Eye (tissue), 1 donor: ENCODE results near the gene PLEKHG4.

Experiments
- DNase-seq: peaks from one replicate; pipeline ENCODE4 v3.0.0-alpha.2; 2015

PLEKHG4 gene

GRCh38 chr16:67287960-67288359, 8.6 kb downstream of the PLEKHG4 start:
- no peak for DNase-seq

DNA sequence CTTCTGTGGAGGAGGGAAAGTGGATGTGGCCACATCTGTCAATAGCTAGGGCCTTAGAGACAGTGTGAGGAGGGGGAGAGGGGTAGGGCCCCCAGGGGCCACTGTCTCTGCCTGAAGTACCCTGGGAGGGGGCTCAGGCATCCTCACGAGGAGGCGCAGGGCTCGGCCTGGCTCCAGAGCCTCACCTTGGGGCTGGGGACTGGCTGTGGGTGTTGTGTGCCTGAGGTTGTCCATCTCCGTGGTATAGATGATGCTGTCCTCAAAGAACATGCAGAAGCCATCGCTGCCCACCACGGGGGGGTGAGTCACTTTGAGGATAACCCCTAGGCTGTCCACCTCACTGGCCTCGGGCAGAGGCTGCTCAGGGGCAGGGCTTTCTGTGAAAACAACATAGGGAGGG, 12.1 kb downstream of the PLEKHG4 start:
- DNase-seq, result no peak

GRCh38 chr16:67294171-67294757, 14.9 kb downstream of the PLEKHG4 start:
- no peak for DNase-seq

- no peak for DNase-seq
Observed at GRCh38 chr16:67294938-67295361, 15.6 kb downstream of the PLEKHG4 start.

DNA sequence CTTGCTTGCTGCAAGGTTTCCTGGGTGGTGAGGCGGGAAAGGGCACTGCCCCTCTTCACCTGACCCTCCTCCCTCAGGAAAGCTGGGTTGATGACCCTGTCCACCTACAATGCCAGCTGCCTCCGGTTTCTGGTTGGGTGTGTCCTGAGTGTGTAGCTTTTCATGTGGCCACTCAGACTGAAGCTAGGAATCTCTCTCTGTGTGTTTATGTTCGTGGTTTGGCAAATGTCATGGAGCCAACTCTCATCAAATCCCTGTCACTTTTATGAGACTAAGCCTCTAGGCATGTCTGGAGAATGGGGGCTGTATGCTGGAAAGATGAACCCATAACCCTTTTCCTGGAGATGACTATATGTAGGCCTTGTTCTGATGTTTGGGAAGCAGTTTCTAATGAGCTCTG, 17.1 kb downstream of the PLEKHG4 start:
- DNase-seq, result no peak

DNA sequence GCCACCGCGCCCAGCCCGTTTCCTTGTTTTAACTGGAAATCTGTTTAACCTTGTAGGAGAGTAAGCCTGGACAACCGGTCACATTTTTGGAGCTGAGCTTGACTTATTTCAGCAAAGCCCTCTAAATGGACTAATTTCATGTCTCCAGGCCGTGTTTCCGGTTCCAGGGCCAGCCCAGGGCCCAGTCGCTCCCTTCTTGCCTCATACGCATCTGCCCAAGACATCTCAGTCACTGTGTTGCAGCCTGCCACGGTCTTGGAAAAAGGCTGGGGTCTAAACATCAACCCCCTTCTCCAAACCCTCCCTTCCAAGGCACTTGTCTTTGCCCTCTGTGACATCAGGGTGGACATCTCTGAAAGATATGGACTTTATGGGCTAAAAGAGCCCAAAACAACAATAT, 18.9 kb downstream of the PLEKHG4 start:
- DNase-seq, result no peak

DNA sequence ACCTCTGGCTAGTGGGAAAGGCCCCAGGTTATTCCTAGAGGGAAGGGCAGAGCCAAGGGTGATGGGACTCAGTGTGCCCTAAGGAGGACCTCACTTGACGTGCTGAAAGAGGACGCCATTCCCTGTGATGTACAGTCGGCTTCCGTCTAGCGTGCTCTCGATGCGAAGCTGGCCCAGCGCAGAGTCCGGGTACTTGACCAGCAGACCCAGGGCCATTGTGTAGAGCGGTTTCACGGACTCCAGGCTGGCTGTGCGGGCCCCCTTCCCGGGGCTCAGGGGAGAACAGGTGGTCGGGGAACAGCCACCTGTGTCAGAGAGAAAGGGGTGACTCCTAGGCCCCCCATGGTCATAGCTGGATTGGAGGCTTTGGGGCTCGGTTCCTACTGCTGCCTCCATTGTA, 19.9 kb downstream of the PLEKHG4 start:
- DNase-seq, result no peak

DNA sequence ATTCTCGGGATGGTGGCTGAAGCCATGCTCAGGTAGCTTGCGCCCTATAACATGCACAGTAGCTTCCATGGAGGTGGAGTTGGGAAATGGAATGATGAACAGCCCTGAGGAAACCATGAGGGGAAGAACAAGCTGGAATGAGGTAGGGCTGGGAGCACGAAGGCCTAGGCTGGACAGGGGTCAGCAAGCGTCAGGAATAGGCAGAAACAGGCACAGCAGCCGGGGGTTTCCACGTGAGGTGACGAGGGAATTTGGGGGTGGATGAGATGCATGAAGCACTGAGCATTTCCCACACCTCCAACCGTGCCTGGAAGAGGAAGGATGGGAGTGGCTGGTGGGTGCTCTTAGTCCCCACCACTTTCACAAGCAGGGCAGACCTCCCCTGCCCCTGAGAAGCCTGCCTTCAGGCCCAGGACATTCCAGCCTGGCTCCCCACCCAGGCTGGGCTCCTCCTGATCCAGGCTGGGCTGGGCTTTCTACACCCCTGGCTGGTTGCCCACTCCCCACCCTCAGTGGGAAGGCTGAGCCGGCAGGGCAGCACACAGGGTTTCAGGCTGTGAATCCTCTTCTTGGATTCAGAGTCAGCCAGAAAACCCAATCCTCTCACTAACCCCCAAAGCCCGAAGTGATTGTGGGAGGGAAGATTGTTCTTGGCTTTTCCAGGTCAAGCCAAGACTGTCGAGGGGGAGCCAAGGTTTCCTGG, 21.9 kb downstream of the PLEKHG4 start:
- DNase-seq, result peak; percentile 45

DNA sequence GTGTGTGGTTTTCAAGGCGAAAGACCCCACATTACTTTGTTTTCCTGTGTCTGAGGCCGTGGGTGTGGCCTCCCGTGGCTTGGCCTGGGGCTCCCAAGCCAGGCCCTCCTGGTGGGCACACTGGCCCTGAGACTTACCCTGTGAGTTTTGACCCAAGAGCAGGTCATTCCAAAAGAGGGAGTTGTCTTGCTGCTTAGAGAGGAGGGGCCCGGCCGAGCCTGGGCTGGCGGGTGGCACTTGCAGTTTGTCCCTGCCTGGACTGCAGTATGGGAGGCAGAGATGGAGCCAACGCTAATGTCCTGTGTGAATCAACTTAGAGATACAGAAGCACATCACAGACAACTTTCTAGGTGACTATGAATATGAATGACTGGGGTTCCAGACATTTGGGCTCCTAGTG, 22.7 kb downstream of the PLEKHG4 start:
- DNase-seq, result no peak

- DNase-seq, result no peak
Observed at GRCh38 chr16:67302970-67303369, 23.6 kb downstream of the PLEKHG4 start.

DNA sequence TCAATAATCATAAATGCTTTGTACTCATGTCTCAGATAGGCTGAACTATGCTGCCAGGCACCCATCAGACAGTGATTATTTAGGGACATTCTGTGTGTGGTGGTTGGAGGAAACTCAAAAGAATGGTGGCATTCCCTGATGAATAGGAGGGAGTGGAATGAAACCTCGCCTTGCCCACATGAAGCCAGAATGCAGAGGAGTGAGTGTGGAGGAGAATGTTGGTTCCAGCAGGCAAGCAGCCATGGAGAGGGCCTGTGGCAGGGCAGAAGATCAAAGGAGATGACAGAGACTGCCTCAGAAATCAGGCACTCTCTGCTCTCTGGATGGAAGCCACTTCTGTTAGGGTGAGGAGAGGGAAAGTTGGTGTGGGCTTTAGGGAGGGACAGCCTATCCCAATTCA, 24.7 kb downstream of the PLEKHG4 start:
- no peak for DNase-seq

- no peak for DNase-seq
Observed at GRCh38 chr16:67305216-67306071, 26.1 kb downstream of the PLEKHG4 start.

DNA sequence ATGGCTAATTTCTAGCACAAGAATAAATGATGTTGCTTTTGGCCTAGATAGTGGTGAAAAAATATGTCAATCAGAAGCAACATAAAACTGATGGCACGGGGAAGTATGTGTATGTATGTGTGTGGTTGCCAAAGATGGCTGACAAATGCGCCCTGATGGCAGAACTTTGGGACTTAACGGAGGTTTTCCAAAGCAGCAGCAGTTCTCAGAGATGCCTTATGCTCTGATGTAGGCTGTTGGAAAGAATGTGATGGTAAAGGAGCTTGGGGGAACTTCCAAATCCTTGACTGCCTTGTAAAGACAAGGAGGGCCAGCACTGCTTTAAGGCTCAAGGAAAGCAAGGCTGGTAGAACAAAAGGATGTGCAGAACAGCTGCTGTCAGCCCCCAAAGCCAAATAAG, 31.2 kb downstream of the PLEKHG4 start:
- no peak for DNase-seq

DNA sequence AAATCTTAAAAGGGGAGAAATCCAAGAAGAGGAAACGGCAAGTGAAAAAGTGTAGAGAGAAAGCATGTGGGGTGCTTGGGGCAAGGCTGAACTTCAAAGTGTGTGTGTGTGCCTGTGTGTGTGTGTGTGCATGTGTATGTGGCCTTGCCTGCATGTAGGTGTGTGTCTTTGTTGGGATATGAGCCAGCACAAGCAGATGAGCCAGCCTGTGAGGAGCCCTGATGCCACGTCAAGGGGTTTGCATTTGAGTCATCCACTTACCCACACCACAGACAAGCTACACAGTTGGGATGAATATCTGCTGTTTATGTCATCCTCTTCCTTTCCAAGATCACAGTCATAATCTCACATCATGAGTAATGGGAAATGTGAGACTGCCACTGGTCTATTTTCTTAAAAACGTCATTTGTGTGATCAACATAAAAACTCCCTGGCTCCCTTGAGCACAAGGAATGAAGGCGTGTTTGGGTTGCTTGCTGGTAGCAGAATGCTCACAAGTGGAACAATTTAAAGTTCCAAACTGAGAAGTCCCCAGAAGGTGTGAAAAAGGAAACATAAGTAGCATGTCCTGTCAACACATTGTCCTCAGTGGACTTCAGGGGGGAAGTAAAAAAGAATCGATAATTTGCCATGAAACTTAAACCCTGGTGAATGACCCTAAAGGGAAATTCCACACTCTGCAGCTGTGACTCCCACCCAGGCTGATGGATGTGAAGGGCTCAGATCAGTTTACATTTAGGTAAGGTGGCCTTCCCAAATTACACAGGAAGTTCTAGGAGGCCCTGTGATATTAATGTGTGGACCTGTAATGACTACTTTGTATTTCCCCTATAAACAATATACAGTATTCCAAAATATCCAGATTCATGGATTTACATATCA, 32.5 kb downstream of the PLEKHG4 start:
- peak; percentile 56 for DNase-seq

GRCh38 chr16:67312719-67313118, 33.4 kb downstream of the PLEKHG4 start:
- DNase-seq, result no peak

GRCh38 chr16:67317853-67318252, 38.5 kb downstream of the PLEKHG4 start:
- DNase-seq, result no peak

DNA sequence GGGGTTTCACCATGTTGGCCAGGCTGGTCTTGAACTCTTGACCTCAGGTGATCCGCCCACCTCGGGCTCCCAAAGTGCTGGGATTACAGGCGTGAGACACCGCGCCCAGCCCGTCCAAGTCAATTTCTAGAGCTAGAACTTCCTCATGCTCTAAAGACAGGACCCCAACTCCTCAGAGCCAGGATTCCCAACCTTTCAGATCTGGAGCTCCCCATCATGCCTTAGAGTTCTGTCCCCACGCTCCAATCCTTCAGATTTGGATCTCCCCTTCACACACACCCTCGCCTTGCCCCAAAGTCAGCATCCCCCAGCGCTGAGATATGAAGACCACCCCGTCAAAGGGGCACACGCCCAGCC, 46.8 kb downstream of the PLEKHG4 start:
- DNase-seq, result no peak

- DNase-seq, result peak; percentile 90
Observed at GRCh38 chr16:67326472-67327309, 47.4 kb downstream of the PLEKHG4 start, which contains the start of the genes KCTD19 and LRRC36. Gene KCTD19 (minus strand): TSS chr16:67326741. CDS start chr16:67326707, 34 bp downstream. Gene LRRC36 (plus strand): TSS chr16:67326815. CDS start chr16:67326863, 48 bp downstream.

GRCh38 chr16:67327743-67328142, 48.4 kb downstream of the PLEKHG4 start:
- no peak for DNase-seq

DNA sequence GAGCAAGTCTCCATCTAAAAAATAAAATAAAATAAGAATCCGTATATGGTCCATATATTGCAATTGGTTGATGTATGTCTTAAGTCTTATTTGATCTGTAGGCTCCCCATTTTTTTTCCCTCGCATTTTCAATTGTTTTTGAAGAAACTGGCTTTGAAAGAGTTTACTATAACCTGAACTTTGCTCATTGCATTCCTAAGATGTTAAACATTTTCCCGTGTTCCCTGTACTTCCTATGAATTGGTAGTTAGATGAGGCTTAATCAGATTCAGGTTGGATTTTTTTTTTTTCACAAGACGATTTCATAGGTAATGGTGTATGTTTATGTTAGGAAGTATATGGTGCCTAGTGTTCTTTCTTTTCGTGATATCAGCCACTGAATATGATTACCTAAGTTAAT, 50.6 kb downstream of the PLEKHG4 start:
- DNase-seq, result no peak

GRCh38 chr16:67333315-67333714, 54.0 kb downstream of the PLEKHG4 start:
- DNase-seq, result no peak

DNA sequence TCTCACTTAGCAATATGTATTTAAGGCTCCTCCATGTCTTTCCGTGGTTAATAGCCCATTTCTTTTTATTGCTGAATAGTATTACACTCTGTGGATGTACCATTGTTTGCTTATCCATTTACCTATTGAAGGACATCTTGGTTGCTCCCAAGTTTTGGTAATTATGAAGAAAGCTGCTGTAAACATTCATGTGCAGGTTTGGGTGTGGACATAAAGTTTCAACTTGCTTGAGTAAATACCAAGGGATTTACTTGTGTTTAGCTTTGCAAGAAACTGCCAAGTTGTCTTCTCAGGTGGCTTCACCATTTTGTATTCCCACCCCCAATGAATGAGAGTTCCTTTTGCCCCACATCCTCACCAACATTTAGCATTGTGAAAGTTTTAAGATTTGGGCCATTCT, 56.8 kb downstream of the PLEKHG4 start:
- no peak for DNase-seq
